Fibroblast of mammary gland (primary cell): ENCODE data around the gene LDB2.

ENCODE experiments used
- DNase-seq: peaks from one replicate; pipeline ENCODE4 v3.0.0-alpha.2; 2010; ENCODE audit warnings: low read depth
- H3K4me3 ChIP-seq: 2 replicates; pipeline ENCODE4 v1.5.1; 2011; ENCODE audit warnings: low read depth, mild to moderate bottlenecking, low read length, moderate library complexity; ENCODE audit not compliant: control insufficient read depth
- CTCF ChIP-seq: conservative IDR thresholded peaks from 2 replicates; pipeline ENCODE4 v1.5.1; 2011; ENCODE audit warnings: low read depth, low read length, inconsistent platforms; ENCODE audit not compliant: control insufficient read depth, insufficient read depth

LDB2 gene

GRCh38 chr4:16467061-16467460 lies 431.4 kb downstream of the LDB2 start:
- DNase-seq = no peak
- H3K4me3 ChIP-seq = no peak overlapping the region
- TF ChIP-seq CTCF = no peak

GRCh38 chr4:16466581-16466980 lies 431.9 kb downstream of the LDB2 start:
- TF ChIP-seq CTCF = no peak
- no peak overlapping the region for H3K4me3 ChIP-seq
- no peak for DNase-seq

- H3K4me3 ChIP-seq = no peak overlapping the region
- TF ChIP-seq CTCF = no peak
- DNase-seq = no peak
These were observed 433.8 kb downstream of the LDB2 start for GRCh38 chr4:16464651-16465050.

- H3K4me3 ChIP-seq = no peak overlapping the region
- TF ChIP-seq CTCF = no peak
- DNase-seq = no peak
These were observed 435.8 kb downstream of the LDB2 start for GRCh38 chr4:16462656-16463055.

- peak; percentile 10 for DNase-seq
- TF ChIP-seq CTCF = no peak
- H3K4me3 ChIP-seq = no peak overlapping the region
These were observed 437.1 kb downstream of the LDB2 start for GRCh38 chr4:16461362-16461761.

- TF ChIP-seq CTCF = no peak
- peak; percentile 6 for DNase-seq
These were observed 440.5 kb downstream of the LDB2 start for GRCh38 chr4:16457944-16458343.

More at GRCh38 chr4:16457944-16458343, 440.5 kb downstream of the LDB2 start:
- no peak overlapping the region for H3K4me3 ChIP-seq
